BLaER1 treated with 17β-estradiol and CSF1 and Interleukin-3, amounts not matched to agents 10 nM and 100 nM (cell line): Measurements from ENCODE around the gene KIF2C.

ENCODE experiments used
- H3K27ac ChIP-seq, 11 experiments: shearing (Covaris generic); formaldehyde crosslinking; 2 replicates each; pipeline ENCODE4 v1.8.1; 2022
- H3K27me3 ChIP-seq, 11 experiments: shearing (Covaris generic); formaldehyde crosslinking; 2 replicates each; pipeline ENCODE4 v1.8.1; 2022
- H3K36me3 ChIP-seq, 11 experiments: shearing (Covaris generic); formaldehyde crosslinking; 2 replicates each; pipeline ENCODE4 v1.8.1; 2022
- H3K4me1 ChIP-seq, 10 experiments: shearing (Covaris generic); formaldehyde crosslinking; 2 replicates each; pipeline ENCODE4 v1.8.1; 2022
- H3K4me2 ChIP-seq, 11 experiments: shearing (Covaris generic); formaldehyde crosslinking; 2 replicates each; pipeline ENCODE4 v1.8.1; 2022
- H3K4me3 ChIP-seq, 10 experiments: shearing (Covaris generic); formaldehyde crosslinking; 2 replicates each; pipeline ENCODE4 v1.8.1; 2022
- H3K9ac ChIP-seq, 11 experiments: shearing (Covaris generic); formaldehyde crosslinking; 2 replicates each; pipeline ENCODE4 v1.8.1; 2022
- H3K9me3 ChIP-seq, 11 experiments: shearing (Covaris generic); formaldehyde crosslinking; replicated peaks in 1 of 11; 2 replicates each; pipeline ENCODE4 v1.8.1; 2022
- H4K20me1 ChIP-seq, 11 experiments: shearing (Covaris generic); formaldehyde crosslinking; 2 replicates each; pipeline ENCODE4 v1.8.1; 2022
- Cebpa-rat ChIP-seq, 11 experiments: shearing (Covaris generic); IDR thresholded peaks; 2 replicates each; pipeline ENCODE4 v1.8.1; 2022

KIF2C gene

GRCh38 chr1:44739307-44740178 is at the start of gene KIF2C:
Gene KIF2C, plus strand, starts transcription at chr1:44739837. Its CDS starts 96 bp downstream, at chr1:44739933.
- Histone ChIP-seq H3K27ac (peak within 1 kb of the TSS; percentile 69 to 90 (median 84)), H3K9me3 (peaks cover 0 to 5% (median 0%) of the 10 kb centered on the region in 11 experiments; a peak in 4 of 22 replicates), H4K20me1 (peaks cover 0 to 20% (median 2%) of the 10 kb centered on the region in 11 experiments; a peak in 4 of 22 replicates), H3K4me3 (peak within 1 kb of the TSS; percentile 62 to 87 (median 78)), H3K9ac (peak within 1 kb of the TSS; percentile 79 to 89 (median 86)), H3K4me1 (peaks cover 20 to 39% (median 33%) of the 10 kb centered on the region in 10 experiments), H3K36me3 (peaks cover 0 to 39% (median 33%) of the 10 kb centered on the region in 11 experiments; a peak in 18 of 22 replicates), H3K4me2 (peak within 1 kb of the TSS; percentile 87 to 99 (median 95)), H3K27me3 (no peaks in the 10 kb centered on the region)
- no peak for TF ChIP-seq Cebpa-rat (IDR thresholded peaks at IDR 0.05)

GRCh38 chr1:44693159-44693558 is 46.5 kb upstream of the KIF2C start:
- H3K27ac ChIP-seq: no peak overlapping the region
- H3K9me3 ChIP-seq: no peaks in the 10 kb centered on the region
- H4K20me1 ChIP-seq: no peaks in the 10 kb centered on the region
- H3K4me3 ChIP-seq: no peak overlapping the region
- no peaks in the 10 kb centered on the region for H3K27me3 ChIP-seq
- no peak overlapping the region for H3K9ac ChIP-seq
- no peaks in the 10 kb centered on the region for H3K36me3 ChIP-seq
- peak overlapping the region; percentile 4 to 59 (median 35); a peak in 17 of 22 replicates for H3K4me2 ChIP-seq
- H3K4me1 ChIP-seq: peaks cover 36 to 53% (median 48%) of the 10 kb centered on the region in 10 experiments
- TF ChIP-seq Cebpa-rat (IDR thresholded peaks at IDR 0.05): no peak

- no peak for TF ChIP-seq Cebpa-rat (IDR thresholded peaks at IDR 0.05)
- H3K4me3 ChIP-seq: no peak overlapping the region
- no peaks in the 10 kb centered on the region for H4K20me1 ChIP-seq
- H3K27me3 ChIP-seq: no peaks in the 10 kb centered on the region
- peaks cover 44 to 61% (median 56%) of the 10 kb centered on the region in 10 experiments for H3K4me1 ChIP-seq
- no peaks in the 10 kb centered on the region for H3K36me3 ChIP-seq
- H3K9ac ChIP-seq: no peak overlapping the region
- no peaks in the 10 kb centered on the region for H3K9me3 ChIP-seq
- no peak overlapping the region for H3K27ac ChIP-seq
- H3K4me2 ChIP-seq: peak overlapping the region in 3 of 11 experiments; percentile 30 to 46 (median 42); a peak in 5 of 22 replicates
These were observed 45.7 kb upstream of the KIF2C start for GRCh38 chr1:44693900-44694299.

- peaks cover 46 to 61% (median 57%) of the 10 kb centered on the region in 10 experiments for H3K4me1 ChIP-seq
- H3K9ac ChIP-seq: no peak overlapping the region
- H3K36me3 ChIP-seq: no peaks in the 10 kb centered on the region
- H3K4me3 ChIP-seq: no peak overlapping the region
- no peaks in the 10 kb centered on the region for H3K9me3 ChIP-seq
- no peak for TF ChIP-seq Cebpa-rat (IDR thresholded peaks at IDR 0.05)
- H4K20me1 ChIP-seq: no peaks in the 10 kb centered on the region
- H3K27ac ChIP-seq: 0 out of 22 replicates have a peak overlapping the region, but pooled peaks of 1 of the 11 experiments have one; percentile 21
- H3K27me3 ChIP-seq: no peaks in the 10 kb centered on the region
- peak overlapping the region in 9 of 11 experiments; percentile 41 to 80 (median 67); a peak in 17 of 22 replicates for H3K4me2 ChIP-seq
These were observed 44.7 kb upstream of the KIF2C start for GRCh38 chr1:44694863-44695478.

GRCh38 chr1:44695671-44696070 is 44.0 kb upstream of the KIF2C start:
- peaks cover 46 to 61% (median 57%) of the 10 kb centered on the region in 10 experiments for H3K4me1 ChIP-seq
- no peak for TF ChIP-seq Cebpa-rat (IDR thresholded peaks at IDR 0.05)
- H3K27me3 ChIP-seq: no peaks in the 10 kb centered on the region
- H3K36me3 ChIP-seq: no peaks in the 10 kb centered on the region
- H3K4me2 ChIP-seq: peak overlapping the region; percentile 67 to 91 (median 77); a peak in 16 of 22 replicates
- no peak overlapping the region for H3K4me3 ChIP-seq
- no peak overlapping the region for H3K9ac ChIP-seq
- no peaks in the 10 kb centered on the region for H3K9me3 ChIP-seq
- no peaks in the 10 kb centered on the region for H4K20me1 ChIP-seq
- H3K27ac ChIP-seq: no peak overlapping the region

GRCh38 chr1:44696101-44696500 is 43.5 kb upstream of the KIF2C start:
- peaks cover 0 to 4% (median 0%) of the 10 kb centered on the region in 11 experiments; a peak in 2 of 22 replicates for H3K27me3 ChIP-seq
- H3K4me1 ChIP-seq: peaks cover 46 to 61% (median 57%) of the 10 kb centered on the region in 10 experiments
- H3K9me3 ChIP-seq: no peaks in the 10 kb centered on the region
- no peak overlapping the region for H3K4me3 ChIP-seq
- peak overlapping the region; percentile 68 to 91 (median 77) for H3K4me2 ChIP-seq
- H4K20me1 ChIP-seq: no peaks in the 10 kb centered on the region
- no peaks in the 10 kb centered on the region for H3K36me3 ChIP-seq
- TF ChIP-seq Cebpa-rat (IDR thresholded peaks at IDR 0.05): no peak
- no peak overlapping the region for H3K27ac ChIP-seq
- H3K9ac ChIP-seq: no peak overlapping the region

- peaks cover 46 to 61% (median 57%) of the 10 kb centered on the region in 10 experiments for H3K4me1 ChIP-seq
- no peaks in the 10 kb centered on the region for H3K9me3 ChIP-seq
- no peak overlapping the region for H3K4me3 ChIP-seq
- peaks cover 0 to 7% (median 0%) of the 10 kb centered on the region in 11 experiments; a peak in 2 of 22 replicates for H3K27me3 ChIP-seq
- no peaks in the 10 kb centered on the region for H4K20me1 ChIP-seq
- H3K4me2 ChIP-seq: peak overlapping the region; percentile 68 to 91 (median 77)
- no peaks in the 10 kb centered on the region for H3K36me3 ChIP-seq
- no peak for TF ChIP-seq Cebpa-rat (IDR thresholded peaks at IDR 0.05)
- peak overlapping the region in 4 of 11 experiments; percentile 2 to 46 (median 19); a peak in 3 of 22 replicates for H3K9ac ChIP-seq
- H3K27ac ChIP-seq: peak overlapping the region in 10 of 11 experiments; percentile 38 to 71 (median 62); a peak in 16 of 22 replicates
These were observed 42.8 kb upstream of the KIF2C start for GRCh38 chr1:44696789-44697345.

GRCh38 chr1:44698138-44698537 is 41.5 kb upstream of the KIF2C start:
- Histone ChIP-seq H3K9ac (peak overlapping the region in 3 of 11 experiments; percentile 6 to 35 (median 29); a peak in 5 of 22 replicates), H3K27me3 (peaks cover 0 to 7% (median 0%) of the 10 kb centered on the region in 11 experiments; a peak in 2 of 22 replicates), H3K4me2 (peak overlapping the region; percentile 68 to 91 (median 77)), H3K36me3 (no peaks in the 10 kb centered on the region), H3K9me3 (no peaks in the 10 kb centered on the region), H3K4me1 (peaks cover 43 to 55% (median 53%) of the 10 kb centered on the region in 10 experiments), H3K4me3 (no peak overlapping the region), H3K27ac (peak overlapping the region; percentile 33 to 71 (median 61); a peak in 18 of 22 replicates), H4K20me1 (no peaks in the 10 kb centered on the region)
- 0 out of 22 replicates have a peak, but pooled peaks of 1 of the 11 experiments have one; percentile 22 for TF ChIP-seq Cebpa-rat (IDR thresholded peaks at IDR 0.05)
